HAP-1 (cell line): Measurements from ENCODE around the gene SLCO2A1.

ENCODE experiments used
- DNase-seq, 2 experiments: peaks; one replicate each; pipeline ENCODE4 v3.0.0-alpha.2; 2016 to 2020; ENCODE audit warnings: low spot score in 2 of 2
- H3K27me3 ChIP-seq: fragments of 250-450 bp; sonication (Bioruptor Pico); 2 replicates; pipeline ENCODE4 v1.5.1; 2020; ENCODE audit warnings: low read depth, mild to moderate bottlenecking, moderate library complexity
- H3K36me3 ChIP-seq: fragments of 250-450 bp; sonication (Bioruptor Pico); replicated peaks from 2 replicates; pipeline ENCODE4 v1.5.1; 2020; ENCODE audit warnings: mild to moderate bottlenecking
- H3K4me1 ChIP-seq: fragments of 250-450 bp; sonication (Bioruptor Pico); 2 replicates; pipeline ENCODE4 v1.5.1; 2020; ENCODE audit warnings: mild to moderate bottlenecking
- H3K4me3 ChIP-seq: fragments of 250-450 bp; sonication (Bioruptor Pico); 2 replicates; pipeline ENCODE4 v1.5.1; 2020; ENCODE audit warnings: mild to moderate bottlenecking, moderate library complexity
- H3K9me3 ChIP-seq: fragments of 250-450 bp; sonication (Bioruptor Pico); 2 replicates; pipeline ENCODE4 v1.5.1; 2020; ENCODE audit warnings: mild to moderate bottlenecking, moderate library complexity
- in situ Hi-C: fragments of 300-500 bp; cut with MboI; formaldehyde crosslinking; loops from 3 replicates; pipeline ENCODE4 v1.14.3; 2020; ENCODE audit warnings: low sequenced_read_pairs, inconsistent platforms, mixed read lengths

The SLCO2A1 gene

GRCh38 chr3:133934073-133934970 lies 95.4 kb downstream of the SLCO2A1 start:
- H3K9me3 ChIP-seq, result no peaks in the 10 kb centered on the region
- no peak overlapping the region for H3K4me3 ChIP-seq
- no peaks in the 10 kb centered on the region for H3K4me1 ChIP-seq
- no peaks in the 10 kb centered on the region for H3K27me3 ChIP-seq
- in situ Hi-C loops, result loop anchor here (10.0 kb wide), 1 partner anchor 540 kb away; no protein-coding TSS in a partner anchor
- no peaks in the 10 kb centered on the region for H3K36me3 ChIP-seq
- no peak for DNase-seq

GRCh38 chr3:133933097-133934024 lies 96.4 kb downstream of the SLCO2A1 start:
- in situ Hi-C loops, result loop anchor here (10.0 kb wide), 1 partner anchor 541 kb away; no protein-coding TSS in a partner anchor
- no peaks in the 10 kb centered on the region for H3K36me3 ChIP-seq
- DNase-seq, result no peak
- no peaks in the 10 kb centered on the region for H3K9me3 ChIP-seq
- H3K27me3 ChIP-seq, result no peaks in the 10 kb centered on the region
- H3K4me3 ChIP-seq, result no peak overlapping the region
- no peaks in the 10 kb centered on the region for H3K4me1 ChIP-seq

GRCh38 chr3:133932009-133932408 lies 97.7 kb downstream of the SLCO2A1 start:
- Histone ChIP-seq H3K4me3 (no peak overlapping the region), H3K36me3 (no peaks in the 10 kb centered on the region), H3K4me1 (no peaks in the 10 kb centered on the region; the same call in 1 of the 2 replicates), H3K9me3 (no peaks in the 10 kb centered on the region), H3K27me3 (no peaks in the 10 kb centered on the region)
- in situ Hi-C loops, result loop anchor here (10.0 kb wide), 1 partner anchor 543 kb away; no protein-coding TSS in a partner anchor
- no peak for DNase-seq

GRCh38 chr3:133931084-133931483 lies 98.6 kb downstream of the SLCO2A1 start:
- no peak for DNase-seq
- in situ Hi-C loops, result loop anchor here (10.0 kb wide), 1 partner anchor 544 kb away; no protein-coding TSS in a partner anchor
- Histone ChIP-seq H3K27me3 (no peaks in the 10 kb centered on the region), H3K4me1 (no peaks in the 10 kb centered on the region; the same call in 1 of the 2 replicates), H3K4me3 (no peak overlapping the region), H3K9me3 (no peaks in the 10 kb centered on the region), H3K36me3 (no peaks in the 10 kb centered on the region)

GRCh38 chr3:133930341-133930933 lies 99.3 kb downstream of the SLCO2A1 start:
- Histone ChIP-seq H3K36me3 (no peaks in the 10 kb centered on the region), H3K4me3 (no peak overlapping the region), H3K27me3 (no peaks in the 10 kb centered on the region), H3K9me3 (no peaks in the 10 kb centered on the region), H3K4me1 (no peaks in the 10 kb centered on the region; the same call in 1 of the 2 replicates)
- in situ Hi-C loops, result loop anchor here (10.0 kb wide), 1 partner anchor 544 kb away; no protein-coding TSS in a partner anchor
- DNase-seq, result peak; percentile 42 to 64

- H3K4me1 ChIP-seq, result no peaks in the 10 kb centered on the region; the same call in 1 of the 2 replicates
- in situ Hi-C loops, result no loop called here
- no peak for DNase-seq
Measured at GRCh38 chr3:133928903-133929607, 100.7 kb downstream of the SLCO2A1 start.

GRCh38 chr3:133928136-133928893 lies 101.4 kb downstream of the SLCO2A1 start:
- in situ Hi-C loops, result no loop called here
- no peak overlapping the region for H3K4me3 ChIP-seq
- H3K36me3 ChIP-seq, result no peaks in the 10 kb centered on the region
- no peaks in the 10 kb centered on the region for H3K9me3 ChIP-seq
- DNase-seq, result no peak
- no peaks in the 10 kb centered on the region for H3K27me3 ChIP-seq
- H3K4me1 ChIP-seq, result no peaks in the 10 kb centered on the region; the same call in 1 of the 2 replicates

More at GRCh38 chr3:133928903-133929607, 100.7 kb downstream of the SLCO2A1 start:
- Histone ChIP-seq H3K4me3 (no peak overlapping the region), H3K9me3 (no peaks in the 10 kb centered on the region), H3K36me3 (no peaks in the 10 kb centered on the region), H3K27me3 (no peaks in the 10 kb centered on the region)

- Histone ChIP-seq H3K4me1 (no peaks in the 10 kb centered on the region; the same call in 1 of the 2 replicates), H3K4me3 (0 out of 2 replicates have a peak overlapping the region, but pooled peaks have one; percentile 0), H3K9me3 (no peaks in the 10 kb centered on the region), H3K36me3 (no peaks in the 10 kb centered on the region), H3K27me3 (no peaks in the 10 kb centered on the region)
- in situ Hi-C loops, result no loop called here
- DNase-seq, result peak; percentile 22 to 79
Measured at GRCh38 chr3:133927540-133928066, 102.1 kb downstream of the SLCO2A1 start.

- no peaks in the 10 kb centered on the region; the same call in 1 of the 2 replicates for H3K4me1 ChIP-seq
- no peaks in the 10 kb centered on the region for H3K36me3 ChIP-seq
- H3K9me3 ChIP-seq, result no peaks in the 10 kb centered on the region
- in situ Hi-C loops, result no loop called here
- H3K27me3 ChIP-seq, result no peaks in the 10 kb centered on the region
- no peak overlapping the region for H3K4me3 ChIP-seq
- DNase-seq, result no peak
Measured at GRCh38 chr3:133926736-133927539, 102.8 kb downstream of the SLCO2A1 start.

- in situ Hi-C loops, result no loop called here
- no peak for DNase-seq
- H3K9me3 ChIP-seq, result no peaks in the 10 kb centered on the region
- H3K36me3 ChIP-seq, result no peaks in the 10 kb centered on the region
- no peak overlapping the region for H3K4me3 ChIP-seq
- no peaks in the 10 kb centered on the region; the same call in 1 of the 2 replicates for H3K4me1 ChIP-seq
- H3K27me3 ChIP-seq, result no peaks in the 10 kb centered on the region
Measured at GRCh38 chr3:133925960-133926735, 103.6 kb downstream of the SLCO2A1 start.

- H3K27me3 ChIP-seq, result no peaks in the 10 kb centered on the region
- no peaks in the 10 kb centered on the region for H3K36me3 ChIP-seq
- in situ Hi-C loops, result no loop called here
- no peak for DNase-seq
- no peak overlapping the region for H3K4me3 ChIP-seq
- no peaks in the 10 kb centered on the region for H3K9me3 ChIP-seq
- no peaks in the 10 kb centered on the region; the same call in 1 of the 2 replicates for H3K4me1 ChIP-seq
Measured at GRCh38 chr3:133924041-133924440, 105.7 kb downstream of the SLCO2A1 start.
